Astrocyte of the spinal cord (primary cell): Measurements from ENCODE around the gene IFT43.

Experiments
- DNase-seq: peaks from one replicate; pipeline ENCODE4 v3.0.0; 2011; ENCODE audit warnings: low read depth, low spot score
- H3K4me3 ChIP-seq: 2 replicates; pipeline ENCODE4 v1.5.1; 2011; ENCODE audit warnings: low read depth, mild to moderate bottlenecking, low read length, moderate library complexity
- CTCF ChIP-seq: IDR thresholded peaks from 2 replicates; pipeline ENCODE4 v1.5.1; 2012; ENCODE audit warnings: low read depth, mild to moderate bottlenecking, low read length, inconsistent platforms
- in situ Hi-C: cut with HindIII; loops from 2 replicates; pipeline ENCODE4 v1.10.0; 2017; ENCODE audit warnings: low sequenced_read_pairs

The IFT43 gene

GRCh38 chr14:75979071-75979571 is 6.4 kb upstream of the IFT43 start:
- peak; percentile 47 for DNase-seq
- in situ Hi-C loops = no loop called here

GRCh38 chr14:75979648-75980565 is 5.7 kb upstream of the IFT43 start:
- in situ Hi-C loops = no loop called here
- DNase-seq = no peak
- TF ChIP-seq CTCF = no peak
- H3K4me3 ChIP-seq = peak overlapping the region; percentile 55

More at GRCh38 chr14:75979071-75979571, 6.4 kb upstream of the IFT43 start:
- peak overlapping the region; percentile 55 for H3K4me3 ChIP-seq
- peak; percentile 76 for TF ChIP-seq CTCF

GRCh38 chr14:75980856-75981255 is 4.7 kb upstream of the IFT43 start:
- no peak for DNase-seq
- TF ChIP-seq CTCF = no peak
- in situ Hi-C loops = no loop called here
- peak overlapping the region; percentile 55 for H3K4me3 ChIP-seq

- peak; percentile 96 for DNase-seq
- peak within 1 kb of the TSS; percentile 55 for H3K4me3 ChIP-seq
- no peak for TF ChIP-seq CTCF
- in situ Hi-C loops = no loop called here
Measured at GRCh38 chr14:75981426-75982265, 3.9 kb upstream of the IFT43 start, which contains the start of gene TGFB3. TGFB3 (minus strand) TSS chr14:75981995; CDS start chr14:75980893, 1,102 bp downstream.

GRCh38 chr14:75982266-75983018 is 3.1 kb upstream of the IFT43 start:
- DNase-seq = peak; percentile 84
- peak; percentile 69 for TF ChIP-seq CTCF
- in situ Hi-C loops = no loop called here
- H3K4me3 ChIP-seq = peak overlapping the region; percentile 55

GRCh38 chr14:75983019-75983358 is 2.6 kb upstream of the IFT43 start:
- H3K4me3 ChIP-seq = peak overlapping the region; percentile 55
- no peak for DNase-seq
- in situ Hi-C loops = no loop called here
- no peak for TF ChIP-seq CTCF
